Prostate gland (tissue), 2 donors: ENCODE data around the gene ARIH1.
"Not testable (repeated sequence)": the region's sequence is repeated elsewhere in the genome, so short reads cannot be mapped to it uniquely, and the experiment has no call there.

Experiments
- CTCF ChIP-seq, 4 experiments: fragments of 200-600 bp in 2 of 4; fragments of 450-650 bp in 2 of 4; sonication (generic) in 2 of 4; IDR thresholded peaks; 1 replicate in 3 of 4; 2 replicates in 1 of 4; pipeline ENCODE4 v1.5.1; 2016 to 2019; ENCODE audit warnings: antibody characterized with exemption in 4 of 4, mild to moderate bottlenecking in 2 of 4, moderate library complexity in 2 of 4
- POLR2AphosphoS5 ChIP-seq: sonication (generic); formaldehyde crosslinking; IDR thresholded peaks from one replicate; pipeline ENCODE4 v1.6.1; 2017; ENCODE audit warnings: antibody characterized with exemption

- not testable (repeated sequence) for TF ChIP-seq CTCF (IDR thresholded peaks at IDR 0.05); POLR2AphosphoS5
Observed at GRCh38 chr15:72612324-72612723, 138.2 kb downstream of the ARIH1 start.
